Epithelial cell of proximal tubule (primary cell): Measurements from ENCODE around the gene EGFL6. TPM values are rescaled to one million over a fixed set of nuclear protein-coding genes. Genes with fewer than 3 reads are reported as not detected.

ENCODE experiments used
- DNase-seq: peaks from one replicate; pipeline ENCODE4 v3.0.0-alpha.2; 2011; ENCODE audit warnings: low read depth
- H3K4me3 ChIP-seq: 2 replicates; pipeline ENCODE4 v1.5.1; 2011; ENCODE audit warnings: low read depth, mild to moderate bottlenecking, low read length
- total RNA-seq: library from RNA; depleted of rRNA; stranded (reverse); fragments of >200 nt; gene quantifications from 2 replicates; pipeline ENCODE4 v1.2.3, GENCODE V29; 2015
- TF ChIP-seq, protein P1 (sequence below): conservative IDR thresholded peaks from 2 replicates; pipeline ENCODE4 v1.5.1; 2012; ENCODE audit warnings: low read depth, mild to moderate bottlenecking, low read length

The EGFL6 gene
- total RNA-seq = not detected in 2 replicates

DNA sequence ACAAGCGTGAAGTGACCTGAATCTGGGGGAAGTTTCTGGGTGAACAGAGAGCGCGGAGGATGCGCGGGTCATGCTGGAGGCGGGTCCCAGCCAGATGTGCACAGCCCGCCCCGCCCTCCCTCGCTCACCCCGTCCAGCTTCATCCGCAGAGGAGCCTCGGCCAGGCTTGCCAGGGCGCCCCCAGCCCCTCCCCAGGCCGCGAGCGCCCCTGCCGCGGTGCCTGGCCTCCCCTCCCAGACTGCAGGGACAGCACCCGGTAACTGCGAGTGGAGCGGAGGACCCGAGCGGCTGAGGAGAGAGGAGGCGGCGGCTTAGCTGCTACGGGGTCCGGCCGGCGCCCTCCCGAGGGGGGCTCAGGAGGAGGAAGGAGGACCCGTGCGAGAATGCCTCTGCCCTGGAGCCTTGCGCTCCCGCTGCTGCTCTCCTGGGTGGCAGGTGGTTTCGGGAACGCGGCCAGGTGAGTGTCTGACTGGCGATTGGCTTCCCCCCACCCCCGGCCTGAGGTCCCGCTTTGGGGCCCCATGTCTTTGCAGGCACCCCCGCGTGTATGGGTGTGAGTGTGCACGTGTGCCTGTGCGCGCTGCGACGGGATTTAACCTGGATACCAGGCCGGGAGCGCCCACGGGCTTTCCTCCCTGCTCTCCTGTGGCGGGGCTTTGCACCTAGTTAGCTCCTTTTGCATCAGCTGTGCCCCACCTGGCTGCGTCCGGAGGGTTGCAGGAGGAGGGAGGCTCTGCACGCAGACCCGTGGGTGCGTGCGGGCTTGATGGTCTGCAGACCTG is at the start of gene EGFL6:
TSS of gene EGFL6 (plus strand) at position 123 of the 782 bp plus-strand sequence. CDS start at position 384, 261 bp downstream.
- no peak for DNase-seq
- TF ChIP-seq, protein P1, sequence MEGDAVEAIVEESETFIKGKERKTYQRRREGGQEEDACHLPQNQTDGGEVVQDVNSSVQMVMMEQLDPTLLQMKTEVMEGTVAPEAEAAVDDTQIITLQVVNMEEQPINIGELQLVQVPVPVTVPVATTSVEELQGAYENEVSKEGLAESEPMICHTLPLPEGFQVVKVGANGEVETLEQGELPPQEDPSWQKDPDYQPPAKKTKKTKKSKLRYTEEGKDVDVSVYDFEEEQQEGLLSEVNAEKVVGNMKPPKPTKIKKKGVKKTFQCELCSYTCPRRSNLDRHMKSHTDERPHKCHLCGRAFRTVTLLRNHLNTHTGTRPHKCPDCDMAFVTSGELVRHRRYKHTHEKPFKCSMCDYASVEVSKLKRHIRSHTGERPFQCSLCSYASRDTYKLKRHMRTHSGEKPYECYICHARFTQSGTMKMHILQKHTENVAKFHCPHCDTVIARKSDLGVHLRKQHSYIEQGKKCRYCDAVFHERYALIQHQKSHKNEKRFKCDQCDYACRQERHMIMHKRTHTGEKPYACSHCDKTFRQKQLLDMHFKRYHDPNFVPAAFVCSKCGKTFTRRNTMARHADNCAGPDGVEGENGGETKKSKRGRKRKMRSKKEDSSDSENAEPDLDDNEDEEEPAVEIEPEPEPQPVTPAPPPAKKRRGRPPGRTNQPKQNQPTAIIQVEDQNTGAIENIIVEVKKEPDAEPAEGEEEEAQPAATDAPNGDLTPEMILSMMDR = no peak
- no peak within 1 kb of the TSS for H3K4me3 ChIP-seq

- no peak overlapping the region for H3K4me3 ChIP-seq
- DNase-seq = no peak
- TF ChIP-seq, protein P1 = no peak
Measured at GRCh38 chrX:13520351-13520750, 49.0 kb upstream of the EGFL6 start.

DNA sequence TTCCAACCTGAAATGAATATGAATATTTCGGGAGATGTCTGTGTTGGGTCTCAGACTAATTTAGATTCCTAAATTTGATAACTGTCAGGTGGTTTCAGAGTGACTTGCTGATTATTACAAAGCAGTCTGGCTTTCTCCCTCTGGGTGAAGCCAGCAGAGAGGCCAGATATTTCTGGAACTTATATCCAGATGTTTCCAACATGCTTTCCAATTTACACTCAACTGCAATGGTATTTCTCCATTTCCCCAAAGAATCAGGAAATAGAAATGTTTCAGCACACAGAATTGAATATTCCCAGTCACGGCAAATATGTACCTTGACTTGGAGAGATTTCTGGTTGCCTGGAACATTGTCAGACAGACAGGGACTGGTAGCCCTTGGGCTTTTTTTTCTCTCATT is 48.5 kb upstream of the EGFL6 start:
- no peak overlapping the region for H3K4me3 ChIP-seq
- DNase-seq = no peak
- TF ChIP-seq, protein P1 = no peak

GRCh38 chrX:13522811-13523210 is 46.6 kb upstream of the EGFL6 start:
- TF ChIP-seq, protein P1 = no peak
- no peak for DNase-seq
- no peak overlapping the region for H3K4me3 ChIP-seq

- H3K4me3 ChIP-seq = no peak overlapping the region
- DNase-seq = peak; percentile 9
- TF ChIP-seq, protein P1 = no peak
Measured at GRCh38 chrX:13533726-13534125, 35.7 kb upstream of the EGFL6 start.

DNA sequence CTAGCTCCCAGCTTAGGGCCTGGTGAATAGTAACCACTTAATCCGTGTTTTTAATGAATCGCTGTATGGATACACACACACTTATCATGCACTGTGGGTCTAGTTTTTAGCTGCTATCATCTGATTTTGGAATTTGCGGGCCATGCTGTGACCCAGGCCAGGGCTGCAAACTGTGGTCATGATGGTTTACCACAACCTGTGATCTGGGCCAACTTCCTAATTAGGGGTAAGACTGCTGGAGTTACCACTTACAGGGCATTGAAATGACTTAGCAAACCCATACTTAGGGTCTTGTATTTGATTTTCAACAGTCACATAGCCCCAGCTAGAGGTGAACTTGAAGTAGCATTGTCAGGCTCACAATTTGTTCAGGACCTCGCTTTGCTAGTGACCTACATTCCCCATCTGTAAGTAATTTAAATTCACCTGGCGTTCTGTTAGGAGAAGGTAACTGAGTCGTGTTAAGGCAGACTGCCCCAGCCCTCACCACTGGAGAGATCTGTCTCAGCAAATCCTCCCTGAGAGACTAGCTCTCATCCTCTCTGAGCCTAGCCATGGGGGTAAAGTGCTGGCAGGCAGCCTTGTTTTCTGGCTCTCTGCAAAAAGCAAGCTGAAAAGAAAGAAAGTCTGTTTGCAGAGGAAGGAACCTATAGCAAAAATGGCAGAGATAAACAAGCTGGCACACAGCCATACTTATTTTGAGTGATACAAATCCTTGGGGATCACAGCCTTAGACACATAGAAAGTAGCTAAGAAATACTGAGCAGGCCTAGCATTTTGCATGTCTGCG is 33.8 kb upstream of the EGFL6 start:
- TF ChIP-seq, protein P1 = no peak
- H3K4me3 ChIP-seq = no peak overlapping the region
- DNase-seq = no peak
